ENCODE data around the gene NDUFAF8.
A peak's percentile ranks its signal among the peaks of the same experiment; 100 is the strongest.
"Not testable (repeated sequence)": the region's sequence is repeated elsewhere in the genome, so short reads cannot be mapped to it uniquely, and the experiment has no call there.

The NDUFAF8 gene

GRCh38 chr17:81223762-81224130, 15.4 kb upstream of the NDUFAF8 start:
- DNase-seq: peak in 1 of 2 donors; percentile 51

- not testable (repeated sequence) for DNase-seq
Observed at GRCh38 chr17:81227630-81228029, 11.5 kb upstream of the NDUFAF8 start.

GRCh38 chr17:81228420-81228819, 10.7 kb upstream of the NDUFAF8 start:
- DNase-seq: peak; percentile 55

GRCh38 chr17:81228834-81229665, 10.1 kb upstream of the NDUFAF8 start:
- DNase-seq: no peak

GRCh38 chr17:81229666-81229920, 9.5 kb upstream of the NDUFAF8 start:
- DNase-seq: no peak

GRCh38 chr17:81230043-81230820, 8.9 kb upstream of the NDUFAF8 start:
- DNase-seq: peak in 1 of 2 donors; percentile 23

GRCh38 chr17:81231121-81231645, 7.9 kb upstream of the NDUFAF8 start:
- no peak for DNase-seq

GRCh38 chr17:81231766-81232581, 7.1 kb upstream of the NDUFAF8 start:
- DNase-seq: no peak

- DNase-seq: no peak
Observed at GRCh38 chr17:81232616-81233241, 6.4 kb upstream of the NDUFAF8 start.

- no peak for DNase-seq
Observed at GRCh38 chr17:81233316-81233715, 5.8 kb upstream of the NDUFAF8 start.

- no peak for DNase-seq
Observed at GRCh38 chr17:81233811-81234505, 5.2 kb upstream of the NDUFAF8 start.

GRCh38 chr17:81234506-81234855, 4.6 kb upstream of the NDUFAF8 start:
- no peak for DNase-seq

GRCh38 chr17:81234940-81235821, 3.9 kb upstream of the NDUFAF8 start:
- DNase-seq: no peak

- no peak for DNase-seq
Observed at GRCh38 chr17:81235822-81236740, 3.0 kb upstream of the NDUFAF8 start.

GRCh38 chr17:81236784-81237183, 2.3 kb upstream of the NDUFAF8 start:
- no peak for DNase-seq

GRCh38 chr17:81237591-81238489, 1.3 kb upstream of the NDUFAF8 start:
- no peak for DNase-seq

- no peak for DNase-seq
Observed at GRCh38 chr17:81238490-81238814, 666 bp upstream of the NDUFAF8 start.

GRCh38 chr17:81239714-81240555, 817 bp downstream of the NDUFAF8 start:
- peak in 1 of 2 donors; percentile 11 for DNase-seq

All from inflammatory macrophage treated with lipopolysaccharide for 1 hour (primary cell).